Hepatic stellate cell (primary cell): ENCODE results near the gene BAIAP2.

ENCODE experiments used
- DNase-seq: peaks from one replicate; pipeline ENCODE4 v3.0.0; 2011; ENCODE audit warnings: low spot score

Gene BAIAP2

GRCh38 chr17:81111066-81111465, 76.1 kb downstream of the BAIAP2 start:
- DNase-seq, result no peak

- no peak for DNase-seq
These were observed 77.5 kb downstream of the BAIAP2 start for GRCh38 chr17:81112450-81112849.

GRCh38 chr17:81113158-81113724, 78.3 kb downstream of the BAIAP2 start:
- no peak for DNase-seq

- no peak for DNase-seq
These were observed 79.6 kb downstream of the BAIAP2 start for GRCh38 chr17:81114351-81115093.

- DNase-seq, result no peak
These were observed 80.3 kb downstream of the BAIAP2 start for GRCh38 chr17:81115219-81115618.

GRCh38 chr17:81115749-81116464, 81.0 kb downstream of the BAIAP2 start:
- DNase-seq, result no peak

- DNase-seq, result no peak
These were observed 81.8 kb downstream of the BAIAP2 start for GRCh38 chr17:81116704-81117103.

- DNase-seq, result no peak
These were observed 82.8 kb downstream of the BAIAP2 start for GRCh38 chr17:81117672-81118198.

GRCh38 chr17:81118308-81119221, 83.6 kb downstream of the BAIAP2 start:
- DNase-seq, result no peak

GRCh38 chr17:81119223-81120148, 84.5 kb downstream of the BAIAP2 start:
- DNase-seq, result peak; percentile 95

- no peak for DNase-seq
These were observed 85.2 kb downstream of the BAIAP2 start for GRCh38 chr17:81120149-81120484.

- DNase-seq, result no peak
These were observed 86.0 kb downstream of the BAIAP2 start for GRCh38 chr17:81120695-81121621.

GRCh38 chr17:81121841-81122733, 87.1 kb downstream of the BAIAP2 start:
- DNase-seq, result no peak

- DNase-seq, result no peak
These were observed 88.4 kb downstream of the BAIAP2 start for GRCh38 chr17:81123052-81124048.

- DNase-seq, result no peak
These were observed 89.4 kb downstream of the BAIAP2 start for GRCh38 chr17:81124377-81124776.

GRCh38 chr17:81125573-81126081, 90.7 kb downstream of the BAIAP2 start:
- no peak for DNase-seq
